Activated CD8-positive, alpha-beta memory T cell treated with anti-CD3 and anti-CD28 coated beads for 1 hour (primary cell): Measurements from ENCODE around the gene NCL.
"Not testable (repeated sequence)": the region's sequence is repeated elsewhere in the genome, so short reads cannot be mapped to it uniquely, and the experiment has no call there.

Experiments used
- DNase-seq, 2 donors: peaks; one replicate each; pipeline ENCODE4 v3.0.0-alpha.2; 2020; ENCODE audit warnings: low read depth in 1 of 2; ENCODE audit errors: extremely low read depth in 1 of 2

Gene NCL

GRCh38 chr2:231467613-231468530 lies 3.6 kb upstream of the NCL start:
- DNase-seq, result no peak

GRCh38 chr2:231467016-231467545 lies 2.8 kb upstream of the NCL start:
- DNase-seq, result no peak

GRCh38 chr2:231464576-231465540 lies 574 bp upstream of the NCL start:
- DNase-seq, result peak; percentile 91 to 99

GRCh38 chr2:231462729-231463465 lies 1.4 kb downstream of the NCL start:
- DNase-seq, result no peak

- DNase-seq, result no peak
Measured at GRCh38 chr2:231461516-231461971, 2.7 kb downstream of the NCL start.

- DNase-seq, result not testable (repeated sequence)
Measured at GRCh38 chr2:231460841-231461240, 3.4 kb downstream of the NCL start.

- no peak for DNase-seq
Measured at GRCh38 chr2:231460073-231460835, 4.0 kb downstream of the NCL start.

GRCh38 chr2:231458368-231458767 lies 5.9 kb downstream of the NCL start:
- DNase-seq, result no peak

GRCh38 chr2:231457101-231457500 lies 7.2 kb downstream of the NCL start:
- DNase-seq, result no peak

GRCh38 chr2:231456295-231457004 lies 7.8 kb downstream of the NCL start:
- DNase-seq, result no peak

- DNase-seq, result no peak
Measured at GRCh38 chr2:231455890-231456289, 8.4 kb downstream of the NCL start.

- no peak for DNase-seq
Measured at GRCh38 chr2:231455222-231455621, 9.1 kb downstream of the NCL start.

GRCh38 chr2:231454361-231454791 lies 9.9 kb downstream of the NCL start:
- DNase-seq, result no peak

GRCh38 chr2:231452799-231453508 lies 11.3 kb downstream of the NCL start:
- DNase-seq, result no peak

GRCh38 chr2:231450548-231450989 lies 13.7 kb downstream of the NCL start:
- DNase-seq, result no peak

GRCh38 chr2:231449503-231450054 lies 14.7 kb downstream of the NCL start:
- no peak for DNase-seq

GRCh38 chr2:231436957-231437356 lies 27.3 kb downstream of the NCL start:
- DNase-seq, result no peak

- no peak for DNase-seq
Measured at GRCh38 chr2:231433990-231434389, 30.3 kb downstream of the NCL start.
